Esophagus muscularis mucosa (tissue), 4 donors: ENCODE results near the gene OTOS.

Experiments used
- CTCF ChIP-seq, 3 experiments: fragments of 200-600 bp in 2 of 3; fragments of 450-650 bp in 1 of 3; sonication (generic) in 2 of 3; IDR thresholded peaks; one replicate each; pipeline ENCODE4 v1.5.1; 2017 to 2019; ENCODE audit warnings: antibody characterized with exemption in 3 of 3, mild to moderate bottlenecking in 2 of 3, moderate library complexity in 1 of 3
- EP300 ChIP-seq: sonication (generic); formaldehyde crosslinking; IDR thresholded peaks from one replicate; pipeline ENCODE4 v1.6.1; 2017; ENCODE audit warnings: antibody characterized with exemption
- POLR2A ChIP-seq: fragments of 450-650 bp; IDR thresholded peaks from one replicate; pipeline ENCODE4 v1.6.1; 2017; ENCODE audit warnings: antibody characterized with exemption, moderate library complexity, mild to moderate bottlenecking, low read depth
- POLR2AphosphoS5 ChIP-seq, 2 donors: sonication (generic); formaldehyde crosslinking; IDR thresholded peaks; one replicate each; pipeline ENCODE4 v1.6.1; 2017; ENCODE audit warnings: antibody characterized with exemption in 2 of 2

GRCh38 chr2:240106765-240107476 lies 33.5 kb downstream of the OTOS start:
- no peak for TF ChIP-seq CTCF (IDR thresholded peaks at IDR 0.05)
- TF ChIP-seq POLR2A, result no peak
- TF ChIP-seq EP300, result no peak
- TF ChIP-seq POLR2AphosphoS5 (IDR thresholded peaks at IDR 0.05), result no peak
